WTC11 (cell line): ENCODE data around the gene IPO11. TPM values are rescaled to one million over a fixed set of nuclear protein-coding genes. Genes with fewer than 3 reads are reported as not detected.

Experiments
- ATAC-seq: fragments of 200-7000 bp; cut with Tn5 transposase; 2 replicates; pipeline ENCODE4 v1.10.0; 2021; ENCODE audit warnings: mild to moderate bottlenecking, moderate library complexity
- CTCF ChIA-PET: fragments of 300-600 bp; sonication (Branson Sonifier 250); formaldehyde crosslinking; loops from one replicate; lab custom pipeline; 2021; ENCODE audit warnings: antibody characterized with exemption; lab: Charles Lee
- POLR2A ChIA-PET: fragments of 350-600 bp; sonication (Branson Sonifier 250); formaldehyde crosslinking; loops from one replicate; lab custom pipeline; 2021; ENCODE audit warnings: antibody characterized with exemption; lab: Charles Lee
- DNase-seq: peaks from one replicate; pipeline ENCODE4 v3.0.0; 2021; ENCODE audit warnings: low spot score
- H3K27ac Mint-ChIP-seq: 2 replicates; pipeline ENCODE4 v1.8.0; 2021; ENCODE audit warnings: mixed read lengths
- H3K27me3 Mint-ChIP-seq: 2 replicates; pipeline ENCODE4 v1.8.0; 2021; ENCODE audit warnings: low read depth, mild to moderate bottlenecking, moderate library complexity, mixed read lengths
- H3K36me3 Mint-ChIP-seq: 2 replicates; pipeline ENCODE4 v1.8.0; 2021; ENCODE audit warnings: mixed read lengths
- H3K4me1 Mint-ChIP-seq: 2 replicates; pipeline ENCODE4 v1.8.0; 2022; ENCODE audit warnings: mixed read lengths
- H3K4me3 Mint-ChIP-seq: 2 replicates; pipeline ENCODE4 v1.8.0; 2021; ENCODE audit warnings: mild to moderate bottlenecking, moderate library complexity, mixed read lengths
- H3K9me3 Mint-ChIP-seq: 2 replicates; pipeline ENCODE4 v1.8.0; 2021; ENCODE audit warnings: mixed read lengths
- CBFB ChIP-seq: sonication (generic); formaldehyde crosslinking; IDR thresholded peaks from 2 replicates; pipeline ENCODE4 v1.8.1; 2022; ENCODE audit warnings: mild to moderate bottlenecking, low read depth, missing genetic modification reagents
- ELF4 ChIP-seq: sonication (generic); formaldehyde crosslinking; IDR thresholded peaks from 2 replicates; pipeline ENCODE4 v1.8.1; 2022; ENCODE audit warnings: low read depth, mild to moderate bottlenecking, moderate library complexity, missing genetic modification reagents
- FOXK1 ChIP-seq: sonication (generic); formaldehyde crosslinking; IDR thresholded peaks from 2 replicates; pipeline ENCODE4 v1.8.0; 2022; ENCODE audit warnings: mild to moderate bottlenecking, moderate library complexity, missing genetic modification reagents
- GRHL2 ChIP-seq: fragments of 250-450 bp; sonication (Bioruptor Pico); IDR thresholded peaks from 2 replicates; pipeline ENCODE4 v1.8.0; 2022; ENCODE audit warnings: mild to moderate bottlenecking, moderate library complexity; ENCODE audit not compliant: insufficient replicate concordance, severe bottlenecking
- MYBL2 ChIP-seq: sonication (generic); formaldehyde crosslinking; IDR thresholded peaks from 2 replicates; pipeline ENCODE4 v1.8.1; 2023; ENCODE audit warnings: mild to moderate bottlenecking, moderate library complexity, missing genetic modification reagents
- NFYB ChIP-seq: sonication (generic); formaldehyde crosslinking; conservative IDR thresholded peaks from 2 replicates; pipeline ENCODE4 v1.8.0; 2022; ENCODE audit warnings: low read depth, missing genetic modification reagents
- SOX15 ChIP-seq: fragments of 250-450 bp; sonication (Bioruptor Pico); IDR thresholded peaks from 2 replicates; pipeline ENCODE4 v1.9.0; 2021; ENCODE audit warnings: mild to moderate bottlenecking
- SP1 ChIP-seq: sonication (generic); formaldehyde crosslinking; conservative IDR thresholded peaks from 2 replicates; pipeline ENCODE4 v1.8.1; 2022; ENCODE audit warnings: missing genetic modification reagents
- ZNF121 ChIP-seq: sonication (generic); formaldehyde crosslinking; IDR thresholded peaks from 2 replicates; pipeline ENCODE4 v1.8.0; 2023; ENCODE audit warnings: missing genetic modification reagents
- ZNF219 ChIP-seq: sonication (generic); formaldehyde crosslinking; IDR thresholded peaks from 2 replicates; pipeline ENCODE4 v1.8.0; 2023; ENCODE audit warnings: missing genetic modification reagents, mild to moderate bottlenecking, borderline replicate concordance
- ZNF317 ChIP-seq: sonication (generic); formaldehyde crosslinking; IDR thresholded peaks from 2 replicates; pipeline ENCODE4 v1.8.1; 2023; ENCODE audit warnings: low read depth, mild to moderate bottlenecking, moderate library complexity, missing genetic modification reagents, borderline replicate concordance
- ZNF423 ChIP-seq: fragments of 250-450 bp; sonication (Bioruptor Pico); IDR thresholded peaks from 2 replicates; pipeline ENCODE4 v2.1.2; 2022; ENCODE audit warnings: mild to moderate bottlenecking, moderate library complexity
- ZNF671 ChIP-seq: fragments of 250-450 bp; sonication (Bioruptor Pico); IDR thresholded peaks from 2 replicates; pipeline ENCODE4 v1.8.0; 2021; ENCODE audit warnings: mild to moderate bottlenecking
- total RNA-seq: library from RNA; stranded (reverse); gene quantifications from 3 replicates; pipeline ENCODE4 v1.2.3, GENCODE V29; 2021
- TF ChIP-seq, protein P1 (sequence below): sonication (generic); formaldehyde crosslinking; IDR thresholded peaks from 2 replicates; pipeline ENCODE4 v1.8.0; 2023; ENCODE audit warnings: mild to moderate bottlenecking, missing genetic modification reagents
- TF ChIP-seq, protein P2 (sequence below): sonication (generic); formaldehyde crosslinking; IDR thresholded peaks from 2 replicates; pipeline ENCODE4 v1.8.0; 2022; ENCODE audit warnings: mild to moderate bottlenecking, missing genetic modification reagents
- TF ChIP-seq, protein P3 (sequence below): fragments of 250-450 bp; sonication (Bioruptor Pico); IDR thresholded peaks from 2 replicates; pipeline ENCODE4 v1.9.0; 2021; ENCODE audit warnings: mild to moderate bottlenecking
- TF ChIP-seq, protein P4 (sequence below): sonication (generic); formaldehyde crosslinking; IDR thresholded peaks from 2 replicates; pipeline ENCODE4 v1.8.1; 2023; ENCODE audit warnings: mild to moderate bottlenecking, missing genetic modification reagents, moderate library complexity
- TF ChIP-seq, protein P5 (sequence below): sonication (generic); formaldehyde crosslinking; IDR thresholded peaks from 2 replicates; pipeline ENCODE4 v1.8.0; 2022; ENCODE audit warnings: mild to moderate bottlenecking, missing genetic modification reagents
- TF ChIP-seq, protein P6 (sequence below): sonication (generic); formaldehyde crosslinking; IDR thresholded peaks from 2 replicates; pipeline ENCODE4 v1.8.1; 2022; ENCODE audit warnings: mild to moderate bottlenecking, moderate library complexity, missing genetic modification reagents
- TF ChIP-seq, protein P7 (sequence below): sonication (generic); formaldehyde crosslinking; conservative IDR thresholded peaks from 2 replicates; pipeline ENCODE4 v1.8.1; 2022; ENCODE audit warnings: mild to moderate bottlenecking, missing genetic modification reagents
- TF ChIP-seq, protein P8 (sequence below): sonication (generic); formaldehyde crosslinking; IDR thresholded peaks from 2 replicates; pipeline ENCODE4 v1.8.1; 2022; ENCODE audit warnings: low read depth, missing genetic modification reagents, borderline replicate concordance

Gene IPO11
- total RNA-seq, 1 experiment from 2014 or later = 61.9 TPM

DNA sequence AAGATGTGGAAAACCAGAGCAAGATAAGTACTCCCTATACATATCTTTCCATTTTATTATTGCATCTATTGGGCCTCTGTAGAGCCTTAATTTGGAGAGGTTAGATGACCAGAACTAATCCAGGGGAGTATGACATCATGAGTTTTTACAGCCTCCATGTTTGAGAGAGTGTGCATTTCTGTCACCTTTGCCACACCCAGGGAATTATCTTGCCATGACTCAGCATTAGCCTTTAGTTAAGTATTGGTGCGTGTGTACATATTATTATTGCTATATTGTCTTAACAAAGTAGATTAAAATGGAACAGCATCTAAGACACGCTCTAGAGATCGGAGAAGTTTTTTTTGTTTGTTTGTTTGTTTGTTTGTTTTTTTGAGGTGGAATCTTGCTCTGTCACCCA is 36.5 kb upstream of the IPO11 start:
- no peaks in the 10 kb centered on the region for H3K27me3 Mint-ChIP-seq
- TF ChIP-seq, protein P1, sequence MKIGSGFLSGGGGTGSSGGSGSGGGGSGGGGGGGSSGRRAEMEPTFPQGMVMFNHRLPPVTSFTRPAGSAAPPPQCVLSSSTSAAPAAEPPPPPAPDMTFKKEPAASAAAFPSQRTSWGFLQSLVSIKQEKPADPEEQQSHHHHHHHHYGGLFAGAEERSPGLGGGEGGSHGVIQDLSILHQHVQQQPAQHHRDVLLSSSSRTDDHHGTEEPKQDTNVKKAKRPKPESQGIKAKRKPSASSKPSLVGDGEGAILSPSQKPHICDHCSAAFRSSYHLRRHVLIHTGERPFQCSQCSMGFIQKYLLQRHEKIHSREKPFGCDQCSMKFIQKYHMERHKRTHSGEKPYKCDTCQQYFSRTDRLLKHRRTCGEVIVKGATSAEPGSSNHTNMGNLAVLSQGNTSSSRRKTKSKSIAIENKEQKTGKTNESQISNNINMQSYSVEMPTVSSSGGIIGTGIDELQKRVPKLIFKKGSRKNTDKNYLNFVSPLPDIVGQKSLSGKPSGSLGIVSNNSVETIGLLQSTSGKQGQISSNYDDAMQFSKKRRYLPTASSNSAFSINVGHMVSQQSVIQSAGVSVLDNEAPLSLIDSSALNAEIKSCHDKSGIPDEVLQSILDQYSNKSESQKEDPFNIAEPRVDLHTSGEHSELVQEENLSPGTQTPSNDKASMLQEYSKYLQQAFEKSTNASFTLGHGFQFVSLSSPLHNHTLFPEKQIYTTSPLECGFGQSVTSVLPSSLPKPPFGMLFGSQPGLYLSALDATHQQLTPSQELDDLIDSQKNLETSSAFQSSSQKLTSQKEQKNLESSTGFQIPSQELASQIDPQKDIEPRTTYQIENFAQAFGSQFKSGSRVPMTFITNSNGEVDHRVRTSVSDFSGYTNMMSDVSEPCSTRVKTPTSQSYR (CRISPR knock-in tag) = no peak
- TF ChIP-seq NFYB (CRISPR knock-in tag) (no peak), GRHL2 (CRISPR knock-in tag) (no peak), CBFB (CRISPR knock-in tag) (no peak), MYBL2 (CRISPR knock-in tag) (no peak), SOX15 (no peak)
- TF ChIP-seq, protein P2, sequence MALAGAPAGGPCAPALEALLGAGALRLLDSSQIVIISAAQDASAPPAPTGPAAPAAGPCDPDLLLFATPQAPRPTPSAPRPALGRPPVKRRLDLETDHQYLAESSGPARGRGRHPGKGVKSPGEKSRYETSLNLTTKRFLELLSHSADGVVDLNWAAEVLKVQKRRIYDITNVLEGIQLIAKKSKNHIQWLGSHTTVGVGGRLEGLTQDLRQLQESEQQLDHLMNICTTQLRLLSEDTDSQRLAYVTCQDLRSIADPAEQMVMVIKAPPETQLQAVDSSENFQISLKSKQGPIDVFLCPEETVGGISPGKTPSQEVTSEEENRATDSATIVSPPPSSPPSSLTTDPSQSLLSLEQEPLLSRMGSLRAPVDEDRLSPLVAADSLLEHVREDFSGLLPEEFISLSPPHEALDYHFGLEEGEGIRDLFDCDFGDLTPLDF (CRISPR knock-in tag) = no peak
- TF ChIP-seq, protein P3, sequence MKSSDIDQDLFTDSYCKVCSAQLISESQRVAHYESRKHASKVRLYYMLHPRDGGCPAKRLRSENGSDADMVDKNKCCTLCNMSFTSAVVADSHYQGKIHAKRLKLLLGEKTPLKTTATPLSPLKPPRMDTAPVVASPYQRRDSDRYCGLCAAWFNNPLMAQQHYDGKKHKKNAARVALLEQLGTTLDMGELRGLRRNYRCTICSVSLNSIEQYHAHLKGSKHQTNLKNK (CRISPR knock-in tag) = no peak
- H3K36me3 Mint-ChIP-seq = peaks cover 62% of the 10 kb centered on the region
- POLR2A ChIA-PET = no interaction called here
- H3K4me1 Mint-ChIP-seq = no peaks in the 10 kb centered on the region
- H3K4me3 Mint-ChIP-seq = no peak overlapping the region
- CTCF ChIA-PET = no interaction called here
- H3K9me3 Mint-ChIP-seq = no peaks in the 10 kb centered on the region
- no peak for DNase-seq
- ATAC-seq = no peak
- H3K27ac Mint-ChIP-seq = no peak overlapping the region

DNA sequence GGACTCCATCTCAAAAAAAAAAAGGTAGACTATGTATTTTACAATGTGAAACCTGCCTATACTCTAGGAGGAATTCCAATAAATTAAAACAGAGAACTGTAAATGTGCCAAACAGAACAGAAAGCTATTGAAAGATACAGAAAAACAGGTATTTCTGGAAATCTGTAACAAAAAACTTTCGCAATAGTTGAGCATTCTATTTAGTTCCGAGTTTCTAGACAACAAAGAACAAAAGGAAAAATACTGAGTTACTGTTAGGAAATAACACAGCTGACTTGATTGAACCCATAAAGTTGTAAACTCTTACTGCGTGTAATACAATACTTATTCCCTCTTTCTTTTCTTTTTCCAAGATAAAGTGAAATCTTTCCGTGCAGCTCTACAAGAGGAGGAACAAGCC is 27.4 kb upstream of the IPO11 start:
- Mint-ChIP-seq H3K27me3 (no peaks in the 10 kb centered on the region), H3K36me3 (peaks cover 57% of the 10 kb centered on the region), H3K9me3 (no peaks in the 10 kb centered on the region), H3K4me3 (no peak overlapping the region), H3K4me1 (no peaks in the 10 kb centered on the region), H3K27ac (peak overlapping the region; percentile 57; the same call in 1 of the 2 replicates)
- ATAC-seq = no peak
- DNase-seq = no peak
- ChIA-PET POLR2A (interaction anchor here (0.6 kb wide), 1 partner anchor 28 kb away, joined by 3 read pairs; no protein-coding TSS in a partner anchor), CTCF (no interaction called here)
- TF ChIP-seq SP1 (no peak), NFYB (CRISPR knock-in tag) (no peak), ZNF121 (CRISPR knock-in tag) (no peak), ZNF671 (CRISPR knock-in tag) (no peak), ELF4 (CRISPR knock-in tag) (no peak), ZNF317 (CRISPR knock-in tag) (no peak), FOXK1 (CRISPR knock-in tag) (no peak), ZNF219 (CRISPR knock-in tag) (no peak), ZNF423 (CRISPR knock-in tag) (no peak)
- TF ChIP-seq, protein P4, sequence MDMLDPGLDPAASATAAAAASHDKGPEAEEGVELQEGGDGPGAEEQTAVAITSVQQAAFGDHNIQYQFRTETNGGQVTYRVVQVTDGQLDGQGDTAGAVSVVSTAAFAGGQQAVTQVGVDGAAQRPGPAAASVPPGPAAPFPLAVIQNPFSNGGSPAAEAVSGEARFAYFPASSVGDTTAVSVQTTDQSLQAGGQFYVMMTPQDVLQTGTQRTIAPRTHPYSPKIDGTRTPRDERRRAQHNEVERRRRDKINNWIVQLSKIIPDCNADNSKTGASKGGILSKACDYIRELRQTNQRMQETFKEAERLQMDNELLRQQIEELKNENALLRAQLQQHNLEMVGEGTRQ (CRISPR knock-in tag) = no peak
- TF ChIP-seq, protein P5, sequence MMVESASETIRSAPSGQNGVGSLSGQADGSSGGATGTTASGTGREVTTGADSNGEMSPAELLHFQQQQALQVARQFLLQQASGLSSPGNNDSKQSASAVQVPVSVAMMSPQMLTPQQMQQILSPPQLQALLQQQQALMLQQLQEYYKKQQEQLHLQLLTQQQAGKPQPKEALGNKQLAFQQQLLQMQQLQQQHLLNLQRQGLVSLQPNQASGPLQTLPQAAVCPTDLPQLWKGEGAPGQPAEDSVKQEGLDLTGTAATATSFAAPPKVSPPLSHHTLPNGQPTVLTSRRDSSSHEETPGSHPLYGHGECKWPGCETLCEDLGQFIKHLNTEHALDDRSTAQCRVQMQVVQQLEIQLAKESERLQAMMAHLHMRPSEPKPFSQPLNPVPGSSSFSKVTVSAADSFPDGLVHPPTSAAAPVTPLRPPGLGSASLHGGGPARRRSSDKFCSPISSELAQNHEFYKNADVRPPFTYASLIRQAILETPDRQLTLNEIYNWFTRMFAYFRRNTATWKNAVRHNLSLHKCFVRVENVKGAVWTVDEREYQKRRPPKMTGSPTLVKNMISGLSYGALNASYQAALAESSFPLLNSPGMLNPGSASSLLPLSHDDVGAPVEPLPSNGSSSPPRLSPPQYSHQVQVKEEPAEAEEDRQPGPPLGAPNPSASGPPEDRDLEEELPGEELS (CRISPR knock-in tag) = no peak
- TF ChIP-seq, protein P6, sequence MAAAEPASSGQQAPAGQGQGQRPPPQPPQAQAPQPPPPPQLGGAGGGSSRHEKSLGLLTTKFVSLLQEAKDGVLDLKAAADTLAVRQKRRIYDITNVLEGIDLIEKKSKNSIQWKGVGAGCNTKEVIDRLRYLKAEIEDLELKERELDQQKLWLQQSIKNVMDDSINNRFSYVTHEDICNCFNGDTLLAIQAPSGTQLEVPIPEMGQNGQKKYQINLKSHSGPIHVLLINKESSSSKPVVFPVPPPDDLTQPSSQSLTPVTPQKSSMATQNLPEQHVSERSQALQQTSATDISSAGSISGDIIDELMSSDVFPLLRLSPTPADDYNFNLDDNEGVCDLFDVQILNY (CRISPR knock-in tag) = no peak
- TF ChIP-seq, protein P7, sequence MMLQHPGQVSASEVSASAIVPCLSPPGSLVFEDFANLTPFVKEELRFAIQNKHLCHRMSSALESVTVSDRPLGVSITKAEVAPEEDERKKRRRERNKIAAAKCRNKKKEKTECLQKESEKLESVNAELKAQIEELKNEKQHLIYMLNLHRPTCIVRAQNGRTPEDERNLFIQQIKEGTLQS (CRISPR knock-in tag) = no peak
- TF ChIP-seq, protein P8, sequence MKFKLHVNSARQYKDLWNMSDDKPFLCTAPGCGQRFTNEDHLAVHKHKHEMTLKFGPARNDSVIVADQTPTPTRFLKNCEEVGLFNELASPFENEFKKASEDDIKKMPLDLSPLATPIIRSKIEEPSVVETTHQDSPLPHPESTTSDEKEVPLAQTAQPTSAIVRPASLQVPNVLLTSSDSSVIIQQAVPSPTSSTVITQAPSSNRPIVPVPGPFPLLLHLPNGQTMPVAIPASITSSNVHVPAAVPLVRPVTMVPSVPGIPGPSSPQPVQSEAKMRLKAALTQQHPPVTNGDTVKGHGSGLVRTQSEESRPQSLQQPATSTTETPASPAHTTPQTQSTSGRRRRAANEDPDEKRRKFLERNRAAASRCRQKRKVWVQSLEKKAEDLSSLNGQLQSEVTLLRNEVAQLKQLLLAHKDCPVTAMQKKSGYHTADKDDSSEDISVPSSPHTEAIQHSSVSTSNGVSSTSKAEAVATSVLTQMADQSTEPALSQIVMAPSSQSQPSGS (CRISPR knock-in tag) = no peak
